Right lobe of liver (tissue), 6 donors: ENCODE data around the gene RAMP2. TPM values are rescaled to one million over a fixed set of nuclear protein-coding genes. Genes with fewer than 3 reads are reported as not detected.

Source experiments
- ATAC-seq, 4 donors: fragments of 200-7000 bp; cut with Tn5 transposase; one replicate each; pipeline ENCODE4 v1.9.1; 2020; ENCODE audit warnings: mild to moderate bottlenecking in 4 of 4, moderate library complexity in 4 of 4
- DNase-seq, 3 donors: peaks; one replicate each; pipeline ENCODE4 v3.0.0-alpha.2; 2020
- H3K27ac ChIP-seq, 3 donors: fragments of 200-600 bp; one replicate each; pipeline ENCODE4 v1.8.0; 2022
- H3K27me3 ChIP-seq, 2 donors: fragments of 200-600 bp; one replicate each; pipeline ENCODE4 v1.8.0; 2022
- H3K36me3 ChIP-seq, 4 donors: fragments of 200-600 bp; sonication (generic) in 1 of 4; one replicate each; pipeline versions ENCODE4 v1.5.1 to v1.8.0; 2017 to 2022; ENCODE audit warnings: control low read depth in 1 of 4
- H3K4me1 ChIP-seq, 4 donors: fragments of 200-600 bp; sonication (generic) in 1 of 4; one replicate each; pipeline versions ENCODE4 v1.5.1 to v1.8.0; 2017 to 2022; ENCODE audit warnings: control low read depth in 1 of 4
- H3K4me3 ChIP-seq, 3 donors: fragments of 200-600 bp; one replicate each; pipeline ENCODE4 v1.8.0; 2022
- H3K9me3 ChIP-seq, 4 donors: fragments of 200-600 bp; sonication (generic) in 1 of 4; one replicate each; pipeline versions ENCODE4 v1.5.1 to v1.8.0; 2017 to 2022; ENCODE audit warnings: control low read depth in 1 of 4
- CTCF ChIP-seq, 4 donors: fragments of 200-600 bp in 3 of 4; fragments of 450-650 bp in 1 of 4; IDR thresholded peaks; one replicate each; pipeline versions ENCODE4 v1.5.1 to v1.8.0; 2016 to 2022; ENCODE audit warnings: antibody characterized with exemption in 4 of 4, mild to moderate bottlenecking in 2 of 4
- POLR2A ChIP-seq: fragments of 450-650 bp; IDR thresholded peaks from one replicate; pipeline ENCODE4 v1.6.1; 2017; ENCODE audit warnings: antibody characterized with exemption, mild to moderate bottlenecking
- WGBS: methylation state at CpG from one replicate; pipeline ENCODE4 v1.1.6; 2018; ENCODE audit warnings: low coverage, low lambda C conversion rate; ENCODE audit not compliant: insufficient coverage; ENCODE audit errors: missing lambda C conversion rate; 5-methylcytosine and 5-hydroxymethylcytosine counted together
- intact Hi-C, 2 donors: fragments of 100-400 bp; cut with DNase I; formaldehyde crosslinking; loops; one replicate each; pipeline versions ENCODE4 v1.11.2 to v1.14.1; 2022
- total RNA-seq, 6 experiments: library from RNA; depleted of rRNA in 2 of 6; stranded (reverse); fragments of >200 nt in 2 of 6; fragmentation: NEBNext Ultra II Directional in 3 of 6; extraction: Animal tissue kit (Norgen Biotek cat#: 25700) in 3 of 6; gene quantifications; one replicate each; pipeline versions ENCODE4 v1.1.0 to v1.2.4, GENCODE V29; 2016 to 2023
- donor health status: DM: no; HTN: yes; CAD: no.
- donor health status: DM: no; HTN: no; CAD: no.
- donor health status: DM: no; HTN: no; CAD: no.
- donor health status: DM: no; HTN: yes; CAD: no.
- donor health status: DM: no; HTN: yes; CAD: no.

RAMP2 gene
- total RNA-seq, 6 experiments from 2014 or later, result 1.9 to 9.4 (median 4.4) TPM

- Histone ChIP-seq H3K27me3 (no peaks in the 10 kb centered on the region), H3K36me3 (peaks cover 0 to 18% (median 8%) of the 10 kb centered on the region in 4 donors), H3K9me3 (no peaks in the 10 kb centered on the region), H3K27ac (no peak overlapping the region), H3K4me3 (no peak overlapping the region), H3K4me1 (peaks cover 0 to 12% (median 0%) of the 10 kb centered on the region in 4 donors)
- DNase-seq (no peak), ATAC-seq (no peak)
- 26% methylated on average over 13 of the region's 29 CpGs for WGBS
- intact Hi-C loops, result no loop called here
- TF ChIP-seq POLR2A (no peak), CTCF (IDR thresholded peaks at IDR 0.05) (no peak)
Observed at GRCh38 chr17:42782166-42783061, 21.4 kb downstream of the RAMP2 start.

GRCh38 chr17:42783062-42783790 is 22.2 kb downstream of the RAMP2 start:
- Histone ChIP-seq H3K9me3 (no peaks in the 10 kb centered on the region), H3K27ac (no peak overlapping the region), H3K4me1 (peaks cover 0 to 12% (median 0%) of the 10 kb centered on the region in 4 donors), H3K27me3 (no peaks in the 10 kb centered on the region), H3K4me3 (no peak overlapping the region), H3K36me3 (peaks cover 0 to 11% (median 4%) of the 10 kb centered on the region in 4 donors)
- DNase-seq (no peak), ATAC-seq (no peak)
- TF ChIP-seq CTCF (IDR thresholded peaks at IDR 0.05) (no peak), POLR2A (no peak)
- 41% methylated on average over 8 of the region's 9 CpGs for WGBS
- intact Hi-C loops, result no loop called here

GRCh38 chr17:42783791-42784138 is 22.7 kb downstream of the RAMP2 start:
- no peaks in the 10 kb centered on the region for H3K27me3 ChIP-seq
- intact Hi-C loops, result no loop called here
- ATAC-seq (no peak), DNase-seq (no peak)
- peaks cover 0 to 12% (median 0%) of the 10 kb centered on the region in 4 donors for H3K4me1 ChIP-seq
- H3K36me3 ChIP-seq, result peaks cover 0 to 6% (median 3%) of the 10 kb centered on the region in 4 donors
- TF ChIP-seq CTCF (IDR thresholded peaks at IDR 0.05) (no peak), POLR2A (no peak)
- H3K9me3 ChIP-seq, result no peaks in the 10 kb centered on the region
- H3K4me3 ChIP-seq, result no peak overlapping the region
- no peak overlapping the region for H3K27ac ChIP-seq
- 25% methylated on average over 1 of the region's 22 CpGs for WGBS

- TF ChIP-seq POLR2A, result no peak
- no peak for TF ChIP-seq CTCF (IDR thresholded peaks at IDR 0.05)
- no peaks in the 10 kb centered on the region for H3K9me3 ChIP-seq
- no peaks in the 10 kb centered on the region for H3K36me3 ChIP-seq
- intact Hi-C loops, result no loop called here
- H3K27me3 ChIP-seq, result no peaks in the 10 kb centered on the region
- H3K4me1 ChIP-seq, result peaks cover 0 to 12% (median 0%) of the 10 kb centered on the region in 4 donors
- no peak for DNase-seq
- ATAC-seq, result no peak
- H3K27ac ChIP-seq, result no peak overlapping the region
- 61% methylated on average over 5 of the region's 25 CpGs for WGBS
- no peak overlapping the region for H3K4me3 ChIP-seq
Observed at GRCh38 chr17:42784409-42784808, 23.4 kb downstream of the RAMP2 start.
